ENCODE measurements around the gene BACH2.

BACH2 gene

GRCh38 chr6:89980353-89980752, 316.3 kb downstream of the BACH2 start:
- no peak for TF ChIP-seq REST (IDR thresholded peaks at IDR 0.05; ENCODE audit: insufficient read depth in 1 of 2, low read depth in 2 of 2, low read length in 2 of 2)
- TF ChIP-seq FOXP2 (optimal IDR thresholded peaks at IDR 0.05; ENCODE audit: borderline replicate concordance, extremely low read depth, extremely low read length, insufficient read depth), result no peak
- TF ChIP-seq POLR2AphosphoS5 (IDR thresholded peaks at IDR 0.05; ENCODE audit: low read depth, low read length), result no peak
- no peak for TF ChIP-seq SIN3A (IDR thresholded peaks at IDR 0.05; ENCODE audit: borderline replicate concordance, insufficient read depth, low read length)
- no peak for TF ChIP-seq TAF1 (IDR thresholded peaks at IDR 0.05; ENCODE audit: borderline replicate concordance, insufficient read depth, low read length)

GRCh38 chr6:89979481-89980119, 317.0 kb downstream of the BACH2 start:
- TF ChIP-seq FOXP2 (optimal IDR thresholded peaks at IDR 0.05; ENCODE audit: borderline replicate concordance, extremely low read depth, extremely low read length, insufficient read depth) (no peak), REST (IDR thresholded peaks at IDR 0.05; ENCODE audit: insufficient read depth in 1 of 2, low read depth in 2 of 2, low read length in 2 of 2) (no peak), TAF1 (IDR thresholded peaks at IDR 0.05; ENCODE audit: borderline replicate concordance, insufficient read depth, low read length) (no peak), POLR2AphosphoS5 (IDR thresholded peaks at IDR 0.05; ENCODE audit: low read depth, low read length) (no peak), SIN3A (IDR thresholded peaks at IDR 0.05; ENCODE audit: borderline replicate concordance, insufficient read depth, low read length) (no peak)

GRCh38 chr6:89978749-89979145, 317.9 kb downstream of the BACH2 start:
- TF ChIP-seq POLR2AphosphoS5 (IDR thresholded peaks at IDR 0.05; ENCODE audit: low read depth, low read length) (no peak), SIN3A (IDR thresholded peaks at IDR 0.05; ENCODE audit: borderline replicate concordance, insufficient read depth, low read length) (no peak), REST (IDR thresholded peaks at IDR 0.05; ENCODE audit: insufficient read depth in 1 of 2, low read depth in 2 of 2, low read length in 2 of 2) (no peak), FOXP2 (optimal IDR thresholded peaks at IDR 0.05; ENCODE audit: borderline replicate concordance, extremely low read depth, extremely low read length, insufficient read depth) (no peak), TAF1 (IDR thresholded peaks at IDR 0.05; ENCODE audit: borderline replicate concordance, insufficient read depth, low read length) (no peak)

GRCh38 chr6:89977808-89978748, 318.6 kb downstream of the BACH2 start:
- TF ChIP-seq REST (IDR thresholded peaks at IDR 0.05; ENCODE audit: insufficient read depth in 1 of 2, low read depth in 2 of 2, low read length in 2 of 2) (no peak), TAF1 (IDR thresholded peaks at IDR 0.05; ENCODE audit: borderline replicate concordance, insufficient read depth, low read length) (no peak), SIN3A (IDR thresholded peaks at IDR 0.05; ENCODE audit: borderline replicate concordance, insufficient read depth, low read length) (no peak), POLR2AphosphoS5 (IDR thresholded peaks at IDR 0.05; ENCODE audit: low read depth, low read length) (no peak; the same call in 1 of the 2 replicates), FOXP2 (optimal IDR thresholded peaks at IDR 0.05; ENCODE audit: borderline replicate concordance, extremely low read depth, extremely low read length, insufficient read depth) (no peak)

Data from PFSK-1 (cell line).